ENCODE measurements around the gene CDSN. TPM values are rescaled to one million over a fixed set of nuclear protein-coding genes. Genes with fewer than 3 reads are reported as not detected.

CDSN gene
- total and polyA plus RNA-seq, 2 of the 8 experiments (the other 6 are each of a cell fraction or from before 2014, with no cell fraction given): not detected

DNA sequence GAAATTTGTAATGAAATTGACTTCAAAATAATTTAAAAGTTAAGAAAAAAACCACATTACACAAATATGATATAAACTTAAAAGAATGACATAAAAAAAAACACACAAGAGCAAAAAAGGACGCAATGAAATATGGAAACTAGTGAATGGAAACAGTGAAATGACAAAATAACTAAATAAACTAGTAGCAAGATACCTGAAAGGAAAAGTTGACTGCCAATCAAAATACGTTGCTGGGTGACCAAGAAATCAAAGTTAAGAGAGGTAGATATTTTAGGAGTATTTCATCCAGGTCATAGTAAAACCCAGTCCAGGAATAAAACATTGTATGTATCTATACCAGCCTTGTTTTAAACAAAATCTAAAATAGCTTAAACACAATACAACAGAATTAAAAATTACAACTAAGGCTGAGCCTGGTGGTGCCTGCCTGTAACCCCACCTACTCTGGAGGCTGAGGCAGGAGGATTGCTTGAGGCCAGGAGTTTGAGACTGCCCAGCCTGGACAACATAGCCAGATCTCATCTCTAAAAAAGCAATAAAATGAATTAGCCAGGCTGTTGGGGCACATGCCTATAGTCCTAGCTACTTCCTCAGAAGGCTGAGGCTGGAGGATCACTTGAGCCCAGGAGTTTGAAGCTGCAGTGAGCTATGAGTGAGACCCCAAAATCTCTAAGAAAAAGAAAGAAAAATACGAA, 29.8 kb downstream of the CDSN start (continued):
- TF ChIP-seq, protein P1, sequence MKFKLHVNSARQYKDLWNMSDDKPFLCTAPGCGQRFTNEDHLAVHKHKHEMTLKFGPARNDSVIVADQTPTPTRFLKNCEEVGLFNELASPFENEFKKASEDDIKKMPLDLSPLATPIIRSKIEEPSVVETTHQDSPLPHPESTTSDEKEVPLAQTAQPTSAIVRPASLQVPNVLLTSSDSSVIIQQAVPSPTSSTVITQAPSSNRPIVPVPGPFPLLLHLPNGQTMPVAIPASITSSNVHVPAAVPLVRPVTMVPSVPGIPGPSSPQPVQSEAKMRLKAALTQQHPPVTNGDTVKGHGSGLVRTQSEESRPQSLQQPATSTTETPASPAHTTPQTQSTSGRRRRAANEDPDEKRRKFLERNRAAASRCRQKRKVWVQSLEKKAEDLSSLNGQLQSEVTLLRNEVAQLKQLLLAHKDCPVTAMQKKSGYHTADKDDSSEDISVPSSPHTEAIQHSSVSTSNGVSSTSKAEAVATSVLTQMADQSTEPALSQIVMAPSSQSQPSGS (IDR thresholded peaks at IDR 0.05; ENCODE audit: low read length): no peak

All from H1 (cell line).